Measurements from ENCODE around the gene GOLGA6L25. TPM values are rescaled to one million over a fixed set of nuclear protein-coding genes. Genes with fewer than 3 reads are reported as not detected.
"Not testable (repeated sequence)": the region's sequence is repeated elsewhere in the genome, so short reads cannot be mapped to it uniquely, and the experiment has no call there.

Gene GOLGA6L25, protein sequence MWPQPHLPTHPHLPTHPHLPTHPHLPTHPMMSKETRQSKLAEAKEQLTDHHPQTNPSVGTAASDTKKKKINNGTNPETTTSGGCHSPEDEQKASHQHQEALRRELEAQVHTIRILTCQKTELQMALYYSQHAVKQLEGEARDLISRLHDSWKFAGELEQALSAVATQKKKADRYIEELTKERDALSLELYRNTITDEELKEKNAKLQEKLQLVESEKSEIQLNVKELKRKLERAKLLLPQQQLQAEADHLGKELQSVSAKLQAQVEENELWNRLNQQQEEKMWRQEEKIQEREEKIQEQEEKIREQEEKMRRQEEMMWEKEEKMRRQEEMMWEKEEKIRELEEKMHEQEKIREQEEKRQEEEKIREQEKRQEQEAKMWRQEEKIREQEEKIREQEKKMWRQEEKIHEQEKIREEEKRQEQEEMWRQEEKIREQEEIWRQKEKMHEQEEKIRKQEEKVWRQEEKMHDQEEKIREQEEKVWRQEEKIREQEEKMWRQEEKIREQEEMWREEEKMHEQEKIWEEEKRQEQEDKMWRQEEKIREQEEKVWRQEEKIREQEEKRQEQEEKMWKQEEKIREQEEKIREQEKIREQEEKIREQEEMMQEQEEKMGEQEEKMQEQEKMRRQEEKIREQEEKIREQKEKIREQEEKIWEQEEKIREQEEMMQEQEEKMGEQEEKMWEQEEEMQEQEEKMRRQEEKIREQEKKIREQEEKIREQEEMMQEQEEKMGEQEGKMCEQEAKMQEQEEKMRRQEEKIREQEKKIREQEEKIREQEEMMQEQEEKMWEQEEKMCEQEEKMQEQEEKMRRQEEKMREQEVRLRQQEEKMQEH
- total RNA-seq, result not detected

DNA sequence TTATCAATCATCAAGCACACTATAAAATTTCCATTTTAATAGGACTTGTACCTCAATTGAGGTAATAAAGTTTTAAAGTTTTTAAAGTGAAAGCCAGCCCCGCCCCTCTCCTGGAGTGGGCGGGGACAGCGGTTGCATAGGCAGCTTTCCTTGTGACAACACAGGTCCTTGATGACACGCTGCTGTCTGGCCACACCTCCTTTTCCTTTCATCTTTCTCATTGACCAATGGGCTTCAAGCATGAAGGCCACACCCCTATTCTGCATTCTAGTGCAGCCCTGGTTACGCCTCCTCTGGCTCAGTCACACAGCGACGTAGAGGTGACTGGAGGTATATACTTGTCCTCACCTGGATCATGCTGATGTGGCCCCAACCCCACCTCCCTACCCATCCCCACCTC lies at the start of gene GOLGA6L25:
Gene GOLGA6L25, plus strand, starts transcription at position 301 of the 400 bp plus-strand sequence. Its CDS starts 61 bp downstream, at position 362.
- ATAC-seq (ENCODE audit: low FRiP score); DNase-seq (ENCODE audit: low spot score): not testable (repeated sequence)

DNA sequence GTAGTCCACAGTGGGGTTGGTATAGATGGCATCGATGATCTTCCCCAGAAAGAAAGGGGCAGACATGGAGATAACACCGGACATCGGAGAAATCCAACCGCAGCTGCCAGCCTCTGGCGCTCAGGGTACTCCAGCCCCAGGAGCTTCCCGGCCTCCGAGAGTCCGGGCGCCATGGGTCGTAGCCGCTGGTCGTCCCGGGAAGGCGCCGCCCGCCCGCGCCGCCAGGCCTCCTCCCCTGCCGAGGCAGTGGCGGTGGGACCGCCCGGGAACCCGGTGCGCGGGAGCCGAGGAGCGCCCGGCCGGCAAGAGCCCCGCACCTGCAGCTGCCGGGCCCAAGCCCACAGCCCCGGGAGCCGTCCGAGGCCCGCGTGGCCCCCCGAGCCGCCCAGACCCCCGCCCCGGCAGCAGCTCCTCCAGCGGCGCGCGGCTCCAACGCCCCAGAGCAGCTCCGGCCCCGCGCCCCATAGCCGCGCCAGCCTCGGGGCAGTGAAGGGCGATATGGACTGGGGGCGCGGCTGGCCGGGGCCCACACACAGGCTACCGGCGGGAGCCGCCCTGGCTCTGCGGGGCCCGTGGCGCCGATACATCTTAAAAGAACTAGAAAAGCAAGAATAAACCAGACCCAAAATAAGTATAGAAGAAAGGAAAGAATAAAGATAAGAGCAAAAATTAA lies 45.0 kb upstream of the GOLGA6L25 start:
- DNase-seq (ENCODE audit: low spot score); ATAC-seq (ENCODE audit: low FRiP score): not testable (repeated sequence)

DNA sequence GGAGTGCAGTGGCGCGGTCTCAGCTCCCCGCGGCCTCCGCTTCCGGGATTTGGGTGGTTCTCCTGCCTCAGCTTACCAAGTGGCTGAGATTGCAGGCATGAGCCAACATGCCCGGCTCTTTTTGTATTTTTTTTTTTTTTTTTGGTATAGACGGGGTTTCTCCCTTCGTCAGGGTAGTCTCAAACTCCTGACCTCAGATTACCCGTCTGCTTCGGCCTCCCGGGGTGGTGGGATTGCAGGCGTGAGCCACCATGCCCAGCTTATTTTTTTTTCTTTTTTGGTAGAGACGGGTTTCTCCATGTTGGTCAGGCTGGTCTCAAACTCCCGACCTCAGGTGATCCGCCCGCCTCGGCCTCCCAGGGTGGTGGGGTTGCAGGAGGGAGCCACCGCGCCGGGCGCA lies 39.2 kb upstream of the GOLGA6L25 start:
- not testable (repeated sequence) for ATAC-seq (ENCODE audit: low FRiP score); DNase-seq (ENCODE audit: low spot score)

DNA sequence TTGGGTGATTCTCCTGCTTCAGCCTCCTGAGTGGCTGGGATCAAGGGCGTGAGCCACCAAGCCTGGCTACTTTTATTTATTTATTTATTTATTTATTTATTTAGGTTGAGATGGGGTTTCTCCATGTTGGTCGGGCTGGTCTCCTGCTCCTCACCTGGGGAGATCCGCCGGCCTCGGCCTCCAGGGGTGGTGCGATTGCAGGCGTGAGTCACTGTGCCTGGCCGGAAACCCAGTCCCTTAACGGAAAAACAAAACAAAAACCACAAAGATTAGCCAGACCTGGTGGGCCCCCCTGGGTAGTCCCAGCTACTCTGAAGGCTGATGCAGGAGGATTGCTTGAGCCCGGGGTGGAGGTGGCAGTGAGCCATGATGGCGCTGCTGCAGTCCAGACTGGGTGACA lies 38.2 kb upstream of the GOLGA6L25 start:
- ATAC-seq (ENCODE audit: low FRiP score); DNase-seq (ENCODE audit: low spot score): not testable (repeated sequence)

DNA sequence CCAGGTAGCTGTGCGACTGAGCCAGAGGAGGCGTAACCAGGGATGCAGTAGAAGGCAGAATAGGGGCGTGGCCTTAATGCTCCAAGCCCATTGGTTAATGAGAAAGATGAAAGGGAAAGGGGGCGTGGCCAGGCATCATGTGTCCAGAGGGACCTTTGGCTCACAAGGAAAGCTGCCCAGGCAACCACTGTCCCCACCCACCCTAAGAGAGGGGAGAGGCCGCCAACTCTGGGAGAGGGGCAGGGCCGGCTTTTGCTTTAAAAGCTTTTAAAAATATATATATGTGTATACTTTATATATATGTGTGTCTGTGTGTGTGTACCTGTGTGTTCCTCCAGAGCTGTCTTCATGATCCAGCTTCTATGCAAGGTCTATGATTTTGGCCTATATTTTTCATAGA lies 20.4 kb upstream of the GOLGA6L25 start, which contains the start of gene GOLGA8G:
Gene GOLGA8G, minus strand, starts transcription at position 18 of the 400 bp plus-strand sequence. CDS start 62 bp downstream, outside the sequence.
- ATAC-seq (ENCODE audit: low FRiP score); DNase-seq (ENCODE audit: low spot score): not testable (repeated sequence)

DNA sequence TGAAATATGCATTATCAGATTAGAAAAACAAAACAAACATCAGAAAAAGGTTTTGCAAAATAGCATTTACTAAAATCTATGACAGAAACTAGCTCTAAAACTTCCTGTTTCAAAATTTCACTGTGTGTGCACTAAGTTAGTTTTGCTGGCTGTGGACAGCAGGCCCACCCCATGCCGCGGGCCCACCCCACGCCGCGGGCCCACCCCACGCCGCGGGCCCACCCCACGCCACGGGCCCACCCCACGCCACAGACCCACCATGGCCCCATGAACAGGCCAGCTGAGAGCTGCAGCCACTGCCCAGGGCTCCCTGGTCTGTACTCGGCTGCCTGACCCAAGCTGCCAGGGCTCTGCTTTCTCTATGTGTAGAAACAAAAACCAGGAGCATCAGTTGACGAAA lies 20.0 kb downstream of the GOLGA6L25 start:
- not testable (repeated sequence) for ATAC-seq (ENCODE audit: low FRiP score); DNase-seq (ENCODE audit: low spot score)

DNA sequence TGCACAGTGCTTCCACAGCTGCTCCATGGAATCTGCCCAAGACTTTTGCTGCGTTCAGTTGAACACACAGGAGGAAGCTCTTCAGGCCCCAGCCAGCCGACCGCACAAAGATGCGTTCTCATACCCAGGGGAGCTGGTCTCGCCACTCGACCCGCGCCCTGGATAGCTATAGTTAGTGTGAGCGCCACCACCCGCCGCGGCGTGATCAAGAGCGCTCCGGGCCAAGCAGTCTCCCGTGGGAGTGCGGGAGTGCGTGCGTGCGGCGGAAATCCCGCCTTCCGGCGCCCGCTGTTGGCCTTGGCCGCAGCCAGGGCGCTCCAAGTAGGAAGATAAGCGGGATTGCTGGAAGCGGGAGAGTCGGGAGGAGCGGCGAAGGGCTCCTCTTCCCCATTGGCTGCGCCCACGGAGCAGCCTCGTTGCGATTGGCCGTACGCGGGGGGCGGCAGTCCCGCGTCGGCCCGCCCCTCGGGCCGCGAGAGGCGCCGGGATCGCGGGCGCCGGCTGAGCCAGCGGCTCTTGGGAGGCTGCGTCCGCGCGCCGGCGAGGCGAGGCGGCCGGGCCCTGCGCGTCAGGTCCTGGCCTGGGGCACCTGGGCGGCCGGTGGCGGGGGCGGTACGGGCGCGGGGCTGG lies 35.7 kb downstream of the GOLGA6L25 start:
- not testable (repeated sequence) for ATAC-seq (ENCODE audit: low FRiP score); DNase-seq (ENCODE audit: low spot score)

DNA sequence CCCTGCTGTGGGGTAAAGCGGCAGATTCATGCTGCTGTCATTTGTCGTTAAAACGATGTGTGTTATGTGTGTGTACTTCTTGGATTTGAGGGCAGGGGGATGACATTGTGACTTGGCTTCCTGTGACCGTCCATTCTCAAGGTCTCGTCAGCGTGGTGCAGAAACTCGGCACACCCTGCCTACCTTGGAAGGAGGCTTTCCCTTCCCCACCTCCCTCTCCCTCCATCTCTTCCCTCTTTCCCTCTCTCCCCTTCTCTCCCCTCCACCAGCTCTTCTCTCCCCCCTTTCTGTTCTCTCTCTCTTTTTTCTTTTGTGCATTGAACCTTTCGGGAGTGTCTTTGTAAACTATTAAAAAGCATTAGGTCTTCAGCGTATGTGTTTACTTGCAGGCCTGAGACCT lies 36.4 kb downstream of the GOLGA6L25 start:
- DNase-seq (ENCODE audit: low spot score); ATAC-seq (ENCODE audit: low FRiP score): not testable (repeated sequence)

DNA sequence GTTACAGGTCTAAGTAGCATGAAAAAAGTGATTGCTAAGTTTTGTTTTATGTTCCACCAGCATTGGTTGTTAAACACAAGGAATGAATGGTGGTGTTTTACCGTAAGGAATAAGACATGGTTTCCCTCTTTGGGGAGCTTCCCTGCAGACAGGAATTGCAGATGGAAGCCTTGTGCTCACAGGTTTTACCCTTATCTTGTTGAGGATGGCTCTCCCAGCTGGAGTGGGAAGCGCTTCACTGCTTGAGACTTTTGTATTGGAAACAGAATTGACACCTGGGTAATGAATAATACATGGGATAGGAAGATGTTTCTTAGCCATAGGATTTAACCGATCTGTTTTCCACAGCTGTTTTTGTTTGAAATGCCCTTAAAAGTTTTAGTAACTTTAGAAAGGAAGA lies 39.0 kb downstream of the GOLGA6L25 start:
- not testable (repeated sequence) for ATAC-seq (ENCODE audit: low FRiP score)

DNA sequence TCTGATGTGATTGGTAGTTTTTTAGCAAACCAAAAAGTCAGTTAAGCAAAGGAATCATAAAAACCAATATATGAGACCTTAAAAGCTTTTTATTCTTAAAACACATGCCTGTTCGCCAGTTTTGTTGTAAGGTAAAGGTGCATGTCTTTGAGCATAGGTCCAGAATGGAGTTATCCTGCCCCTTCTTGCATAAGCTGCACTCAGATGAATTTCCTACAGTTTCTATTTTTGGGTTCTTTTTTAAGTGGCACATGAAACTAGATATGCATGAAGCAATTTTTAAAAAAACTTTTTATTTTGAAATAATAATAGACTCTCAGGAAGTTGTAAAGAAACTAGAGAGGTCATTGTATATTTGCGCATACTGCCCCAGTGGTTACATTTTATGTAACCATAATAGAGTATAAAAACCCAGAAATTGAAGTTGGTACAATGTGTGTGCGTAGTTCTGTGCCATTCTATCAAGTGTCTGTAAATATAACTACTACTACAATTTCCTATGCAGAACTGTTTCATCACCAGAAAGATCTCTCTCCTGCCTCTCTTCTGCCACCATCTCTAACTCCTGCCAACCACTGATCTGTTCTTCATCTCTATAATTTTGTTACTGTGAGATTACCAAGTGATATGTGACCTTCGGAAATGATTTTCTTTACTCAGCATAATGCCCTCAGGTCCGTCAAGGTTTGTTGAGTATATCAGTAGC lies 40.2 kb downstream of the GOLGA6L25 start:
- not testable (repeated sequence) for DNase-seq (ENCODE audit: low spot score); ATAC-seq (ENCODE audit: low FRiP score)

More for the DNA sequence above, 39.0 kb downstream of the GOLGA6L25 start:
- DNase-seq (ENCODE audit: low spot score), result not testable (repeated sequence)

DNA sequence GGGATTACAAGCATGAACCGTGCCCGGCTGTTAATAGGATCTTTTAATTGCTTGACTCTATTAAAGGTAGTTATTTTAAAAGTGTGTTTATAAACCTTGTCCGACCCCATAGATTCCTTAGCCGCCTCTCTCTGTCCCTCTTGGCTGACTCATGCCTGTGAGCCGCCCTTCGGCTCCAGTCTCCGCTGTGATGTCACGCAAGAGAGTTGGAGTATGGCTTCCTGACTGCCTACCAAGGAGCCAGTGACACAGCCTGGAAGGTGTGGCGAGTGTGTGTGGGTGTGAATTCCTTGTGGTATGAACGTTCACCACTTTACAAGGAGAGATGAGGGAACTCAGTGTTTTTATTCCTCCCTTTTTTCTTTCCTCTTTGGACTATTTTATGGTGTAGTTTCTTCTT lies 44.1 kb downstream of the GOLGA6L25 start:
- ATAC-seq (ENCODE audit: low FRiP score); DNase-seq (ENCODE audit: low spot score): not testable (repeated sequence)

DNA sequence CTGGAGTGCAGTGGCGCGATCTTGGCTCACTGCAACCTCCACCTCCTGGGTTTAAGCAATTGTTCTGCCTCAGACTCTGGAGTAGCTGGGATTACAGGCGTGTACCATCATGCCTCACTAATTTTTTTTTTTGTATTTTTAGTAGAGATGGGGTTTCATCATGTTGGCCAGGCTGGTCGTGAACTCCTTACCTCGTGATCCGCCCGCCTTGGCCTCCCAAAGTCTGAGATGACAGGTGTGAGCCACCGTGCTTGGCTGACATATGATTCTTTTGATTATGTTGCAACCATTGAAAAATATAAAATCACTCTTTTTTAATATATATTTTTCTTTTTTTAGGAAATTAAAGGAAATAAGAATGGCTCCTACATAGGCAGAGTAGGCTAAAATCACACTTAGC lies 44.8 kb downstream of the GOLGA6L25 start:
- ATAC-seq (ENCODE audit: low FRiP score); DNase-seq (ENCODE audit: low spot score): not testable (repeated sequence)

DNA sequence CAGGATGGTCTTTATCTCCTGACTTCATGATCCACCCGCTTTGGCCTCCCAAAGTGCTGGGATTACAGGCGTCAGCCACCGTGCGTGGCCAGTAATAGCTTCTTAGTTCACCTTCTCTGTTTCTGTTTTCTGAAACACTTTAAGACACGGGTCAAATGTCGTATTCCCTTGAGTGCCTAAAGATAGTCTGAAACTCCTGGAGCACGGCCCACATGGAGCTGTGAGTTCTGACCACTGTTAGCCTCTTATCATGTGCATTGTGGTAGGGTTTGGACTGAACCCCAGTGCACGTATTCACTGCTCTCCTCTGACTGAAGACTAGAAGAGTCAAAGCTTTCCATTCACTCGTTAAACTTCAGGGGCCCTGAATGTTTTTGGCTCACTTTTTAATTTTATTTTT lies 48.8 kb downstream of the GOLGA6L25 start:
- not testable (repeated sequence) for DNase-seq (ENCODE audit: low spot score); ATAC-seq (ENCODE audit: low FRiP score)

Small RNAs within 50 kb of the gene (small RNA-seq; reads per million reads assigned to genes)
- not detected for gene AC138749.2
- not detected for gene RF00017

Other genes starting within 250 kb of the GOLGA6L25 start
- gene HERC2, start 231.4 kb upstream of the GOLGA6L25 start, total RNA-seq, result 10 to 100 TPM; 42.8 to 77.7 (median 44.4) TPM
- gene GOLGA6L24, start 195.5 kb upstream of the GOLGA6L25 start, total RNA-seq, result not detected
- not detected for gene GOLGA8F, start 174.9 kb upstream of the GOLGA6L25 start, total RNA-seq
- gene GOLGA8G, start 20.6 kb upstream of the GOLGA6L25 start, total RNA-seq, result not detected
- 1 to 10 TPM; 3.8 to 8.5 (median 5.4) TPM for gene GOLGA8M, start 158.9 kb downstream of the GOLGA6L25 start, total RNA-seq

All from omental fat pad (tissue), 4 donors.